ENCODE results near the gene HS2ST1. TPM values are rescaled to one million over a fixed set of nuclear protein-coding genes. Genes with fewer than 3 reads are reported as not detected.
A peak's percentile ranks its signal among the peaks of the same experiment; 100 is the strongest.

The HS2ST1 gene
- total and polyA plus RNA-seq, 4 donors: 4.1 to 45.3 (median 16.3) TPM

DNA sequence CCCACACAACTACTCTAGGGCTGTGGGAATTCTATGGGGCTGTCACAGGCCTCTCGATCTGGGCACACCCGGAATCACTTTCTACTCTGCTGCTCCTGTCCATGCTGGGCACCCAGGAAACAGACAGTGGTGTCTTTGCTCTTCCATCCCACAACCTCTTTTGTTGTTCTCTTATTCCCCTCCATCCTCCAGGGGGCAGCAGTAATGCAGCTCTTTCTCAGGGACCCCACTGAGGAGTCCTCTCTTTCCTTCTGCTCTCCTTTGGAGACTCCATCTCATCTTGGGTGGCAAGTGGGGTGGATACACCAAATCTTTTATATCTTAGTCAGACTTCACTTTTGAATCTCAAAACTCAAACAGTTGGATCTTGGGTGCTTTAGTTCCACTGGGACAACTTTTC is 206.3 kb downstream of the HS2ST1 start:
- Histone ChIP-seq H3K9me3 (ENCODE audit: control insufficient read depth in 4 of 4, insufficient read depth in 3 of 4, low read length in 3 of 4) (no peaks in the 10 kb centered on the region), H3K4me3 (no peak overlapping the region), H3K9ac (ENCODE audit: insufficient read depth in 1 of 2, low read length in 2 of 2) (no peak overlapping the region), H3K4me1 (ENCODE audit: control insufficient read depth in 5 of 5, insufficient read depth in 5 of 5, low read length in 5 of 5) (peaks cover 0 to 45% (median 6%) of the 10 kb centered on the region in 5 donors), H3K27me3 (ENCODE audit: control insufficient read depth in 3 of 3, insufficient read depth in 3 of 3, low read length in 2 of 3) (no peaks in the 10 kb centered on the region), H3K36me3 (ENCODE audit: control insufficient read depth in 4 of 4, insufficient read depth in 4 of 4, low read length in 4 of 4) (no peaks in the 10 kb centered on the region), H3K27ac (ENCODE audit: low read depth in 1 of 2, low read length in 1 of 2) (no peak overlapping the region)
- no peak for ATAC-seq (ENCODE audit: insufficient read depth, low FRiP score)
- no peak for DNase-seq
- 88 to 97% methylated on average over 2 of the region's 2 CpGs for WGBS, 2 donors
- TF ChIP-seq, protein P1, sequence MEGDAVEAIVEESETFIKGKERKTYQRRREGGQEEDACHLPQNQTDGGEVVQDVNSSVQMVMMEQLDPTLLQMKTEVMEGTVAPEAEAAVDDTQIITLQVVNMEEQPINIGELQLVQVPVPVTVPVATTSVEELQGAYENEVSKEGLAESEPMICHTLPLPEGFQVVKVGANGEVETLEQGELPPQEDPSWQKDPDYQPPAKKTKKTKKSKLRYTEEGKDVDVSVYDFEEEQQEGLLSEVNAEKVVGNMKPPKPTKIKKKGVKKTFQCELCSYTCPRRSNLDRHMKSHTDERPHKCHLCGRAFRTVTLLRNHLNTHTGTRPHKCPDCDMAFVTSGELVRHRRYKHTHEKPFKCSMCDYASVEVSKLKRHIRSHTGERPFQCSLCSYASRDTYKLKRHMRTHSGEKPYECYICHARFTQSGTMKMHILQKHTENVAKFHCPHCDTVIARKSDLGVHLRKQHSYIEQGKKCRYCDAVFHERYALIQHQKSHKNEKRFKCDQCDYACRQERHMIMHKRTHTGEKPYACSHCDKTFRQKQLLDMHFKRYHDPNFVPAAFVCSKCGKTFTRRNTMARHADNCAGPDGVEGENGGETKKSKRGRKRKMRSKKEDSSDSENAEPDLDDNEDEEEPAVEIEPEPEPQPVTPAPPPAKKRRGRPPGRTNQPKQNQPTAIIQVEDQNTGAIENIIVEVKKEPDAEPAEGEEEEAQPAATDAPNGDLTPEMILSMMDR (IDR thresholded peaks at IDR 0.05; ENCODE audit: control extremely low read depth, extremely low read depth): no peak

DNA sequence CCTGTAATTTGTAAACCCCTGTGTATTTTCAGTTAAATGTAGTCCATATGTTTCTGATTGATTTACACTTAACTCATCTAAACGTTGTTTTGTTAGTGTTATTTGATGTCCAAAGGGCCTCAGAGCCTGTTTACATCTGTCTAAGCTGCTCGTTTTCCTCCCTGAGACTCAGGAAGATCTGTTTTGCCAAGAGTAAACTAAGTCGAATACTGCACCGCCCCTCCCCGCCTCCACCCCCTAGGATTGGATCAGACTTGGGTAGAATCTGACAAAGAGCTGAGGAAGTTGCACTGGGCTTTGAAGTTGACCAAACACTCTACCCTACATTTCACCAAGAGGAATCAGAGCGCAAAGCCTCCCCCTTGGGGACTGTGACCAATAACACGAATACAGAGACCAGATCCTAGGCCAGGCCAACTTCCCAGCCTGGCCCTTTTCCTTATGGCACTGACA is 207.3 kb downstream of the HS2ST1 start:
- Histone ChIP-seq H3K4me3 (no peak overlapping the region), H3K9me3 (ENCODE audit: control insufficient read depth in 4 of 4, insufficient read depth in 3 of 4, low read length in 3 of 4) (no peaks in the 10 kb centered on the region), H3K9ac (ENCODE audit: insufficient read depth in 1 of 2, low read length in 2 of 2) (no peak overlapping the region), H3K4me1 (ENCODE audit: control insufficient read depth in 5 of 5, insufficient read depth in 5 of 5, low read length in 5 of 5) (peaks cover 0 to 36% (median 3%) of the 10 kb centered on the region in 5 donors), H3K36me3 (ENCODE audit: control insufficient read depth in 4 of 4, insufficient read depth in 4 of 4, low read length in 4 of 4) (no peaks in the 10 kb centered on the region), H3K27ac (ENCODE audit: low read depth in 1 of 2, low read length in 1 of 2) (no peak overlapping the region), H3K27me3 (ENCODE audit: control insufficient read depth in 3 of 3, insufficient read depth in 3 of 3, low read length in 2 of 3) (no peaks in the 10 kb centered on the region)
- ATAC-seq (ENCODE audit: insufficient read depth, low FRiP score) (no peak), DNase-seq (peak; percentile 92 to 98 (median 98))
- WGBS, 2 donors: 56 to 70% methylated on average over 7 of the region's 7 CpGs
- TF ChIP-seq, protein P1 (IDR thresholded peaks at IDR 0.05; ENCODE audit: control extremely low read depth, extremely low read depth): no peak

DNA sequence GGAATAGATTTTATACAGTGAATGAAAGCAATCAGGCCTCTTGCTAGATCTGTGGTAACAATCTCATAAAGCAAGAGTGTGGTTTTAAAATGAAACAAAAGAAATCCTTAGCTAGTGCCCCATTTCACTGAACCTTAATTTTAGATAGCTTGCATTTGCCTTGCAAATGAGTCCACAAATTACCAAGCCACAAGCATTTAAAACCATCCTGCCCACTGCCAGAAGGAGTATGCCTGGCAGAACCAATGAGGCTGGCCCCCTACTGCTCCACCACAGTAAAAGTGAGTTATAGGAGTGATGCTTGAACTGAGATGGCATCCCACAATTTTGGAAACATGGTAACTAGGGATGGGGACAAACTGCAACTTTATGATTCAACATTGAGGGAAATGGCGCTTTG is 207.8 kb downstream of the HS2ST1 start:
- H3K27ac ChIP-seq (ENCODE audit: low read depth in 1 of 2, low read length in 1 of 2): no peak overlapping the region
- peaks cover 0 to 36% (median 3%) of the 10 kb centered on the region in 5 donors for H3K4me1 ChIP-seq (ENCODE audit: control insufficient read depth in 5 of 5, insufficient read depth in 5 of 5, low read length in 5 of 5)
- DNase-seq (no peak), ATAC-seq (ENCODE audit: insufficient read depth, low FRiP score) (no peak)
- H3K27me3 ChIP-seq (ENCODE audit: control insufficient read depth in 3 of 3, insufficient read depth in 3 of 3, low read length in 2 of 3): no peaks in the 10 kb centered on the region
- WGBS, 2 donors: 97 to 100% methylated on average over 1 of the region's 1 CpG
- no peak overlapping the region for H3K4me3 ChIP-seq
- no peaks in the 10 kb centered on the region for H3K36me3 ChIP-seq (ENCODE audit: control insufficient read depth in 4 of 4, insufficient read depth in 4 of 4, low read length in 4 of 4)
- no peak overlapping the region for H3K9ac ChIP-seq (ENCODE audit: insufficient read depth in 1 of 2, low read length in 2 of 2)
- H3K9me3 ChIP-seq (ENCODE audit: control insufficient read depth in 4 of 4, insufficient read depth in 3 of 4, low read length in 3 of 4): no peaks in the 10 kb centered on the region
- TF ChIP-seq, protein P1 (IDR thresholded peaks at IDR 0.05; ENCODE audit: control extremely low read depth, extremely low read depth): no peak

DNA sequence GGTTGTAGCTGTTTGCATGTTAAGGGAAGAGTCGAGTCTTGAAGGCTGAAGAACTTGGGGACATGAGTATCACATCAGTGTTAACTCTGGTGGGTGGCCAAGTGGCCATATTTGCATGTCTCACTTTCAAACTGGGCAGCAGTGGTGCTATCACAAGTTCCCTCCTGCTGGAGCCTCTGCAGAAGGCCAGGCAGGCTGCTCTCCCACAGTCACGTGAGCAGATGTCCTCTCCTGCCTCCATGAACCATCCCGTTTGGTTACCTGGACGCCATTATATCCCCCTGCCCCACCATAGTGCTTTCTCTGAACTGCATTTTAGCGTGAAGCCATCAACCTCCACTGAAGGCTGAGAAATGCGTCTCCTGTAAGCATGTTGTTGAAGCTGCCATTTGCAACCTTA is 209.2 kb downstream of the HS2ST1 start:
- ATAC-seq (ENCODE audit: insufficient read depth, low FRiP score) (no peak), DNase-seq (no peak)
- TF ChIP-seq, protein P1 (IDR thresholded peaks at IDR 0.05; ENCODE audit: control extremely low read depth, extremely low read depth): no peak
- no peaks in the 10 kb centered on the region for H3K9me3 ChIP-seq (ENCODE audit: control insufficient read depth in 4 of 4, insufficient read depth in 3 of 4, low read length in 3 of 4)
- H3K36me3 ChIP-seq (ENCODE audit: control insufficient read depth in 4 of 4, insufficient read depth in 4 of 4, low read length in 4 of 4): no peaks in the 10 kb centered on the region
- no peaks in the 10 kb centered on the region for H3K27me3 ChIP-seq (ENCODE audit: control insufficient read depth in 3 of 3, insufficient read depth in 3 of 3, low read length in 2 of 3)
- H3K4me3 ChIP-seq: no peak overlapping the region
- peaks cover 0 to 36% (median 3%) of the 10 kb centered on the region in 5 donors for H3K4me1 ChIP-seq (ENCODE audit: control insufficient read depth in 5 of 5, insufficient read depth in 5 of 5, low read length in 5 of 5)
- no peak overlapping the region for H3K27ac ChIP-seq (ENCODE audit: low read depth in 1 of 2, low read length in 1 of 2)
- 94% methylated on average over 6 of the region's 6 CpGs for WGBS, 2 donors
- H3K9ac ChIP-seq (ENCODE audit: insufficient read depth in 1 of 2, low read length in 2 of 2): no peak overlapping the region

Data from lung (tissue), 12 donors.